GM19193 (cell line): ENCODE data around the gene GOLGA2.

Experiments
- POLR2A ChIP-seq: IDR thresholded peaks from 4 replicates; pipeline ENCODE4 v1.6.1; 2011; ENCODE audit not compliant: insufficient read depth, insufficient read length; ENCODE audit errors: extremely low read depth

Gene GOLGA2

GRCh38 chr9:128254362-128254761 lies 21.4 kb downstream of the GOLGA2 start:
- no peak for TF ChIP-seq POLR2A

DNA sequence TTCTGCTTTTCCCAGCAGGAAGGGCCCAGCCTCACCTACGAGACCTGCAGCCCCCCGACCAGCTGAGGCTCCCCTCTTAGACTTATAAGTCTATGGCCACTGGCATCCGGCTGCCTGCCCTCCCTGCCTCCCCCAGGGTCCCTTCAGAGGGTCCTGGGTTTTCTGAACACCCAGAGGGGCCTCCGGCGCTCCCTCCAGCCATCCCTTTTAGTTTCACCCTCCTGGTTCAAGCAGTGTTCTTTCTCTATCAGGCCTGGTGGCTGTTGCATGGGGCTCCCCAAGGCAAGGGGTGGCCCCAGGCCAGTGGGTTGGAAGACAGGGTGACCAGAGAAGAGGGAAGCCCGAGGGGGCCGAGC lies 21.8 kb downstream of the GOLGA2 start:
- TF ChIP-seq POLR2A, result no peak

DNA sequence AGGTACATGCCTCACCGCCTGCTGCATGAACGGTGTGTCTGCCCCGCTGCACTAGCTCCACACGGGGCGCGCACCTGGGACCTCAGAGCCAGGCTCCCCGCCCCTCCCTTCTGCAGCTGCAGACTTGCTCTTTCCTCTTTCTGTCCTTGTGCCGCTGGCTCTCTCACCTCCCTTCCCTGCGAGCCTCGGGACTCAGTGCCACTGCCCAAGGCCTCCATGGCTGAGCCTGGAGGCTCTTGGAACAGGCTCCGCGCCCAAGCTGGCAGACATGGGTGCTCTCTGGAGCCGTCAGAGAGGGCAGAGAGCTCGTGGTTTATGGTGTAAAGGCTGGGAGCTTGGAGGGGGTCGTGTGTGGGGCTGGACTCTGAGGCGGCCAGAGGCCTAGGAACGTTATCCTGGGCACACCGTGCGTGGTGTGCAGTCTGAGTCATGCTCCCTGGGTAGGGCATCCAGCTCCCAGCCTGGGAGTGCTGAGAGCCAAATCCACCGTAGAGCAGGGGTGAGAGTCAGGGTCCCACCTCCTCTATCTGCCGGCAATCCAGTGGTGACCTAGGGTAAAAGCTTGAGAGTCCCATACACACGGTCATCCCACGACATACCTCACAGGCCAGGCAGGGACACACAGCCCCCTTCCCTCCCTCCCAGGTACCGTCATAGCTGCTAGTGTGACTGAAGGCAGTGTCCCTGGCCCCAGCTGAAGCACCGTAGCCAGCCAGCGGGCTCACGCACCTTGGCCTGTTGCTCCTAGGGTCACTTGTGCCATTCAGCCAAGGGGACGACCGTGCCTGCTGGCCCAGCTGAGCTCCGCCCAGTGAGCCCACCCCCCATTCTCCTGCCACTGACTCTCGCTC lies 22.4 kb downstream of the GOLGA2 start:
- no peak for TF ChIP-seq POLR2A

GRCh38 chr9:128252317-128253139 lies 23.3 kb downstream of the GOLGA2 start:
- TF ChIP-seq POLR2A, result no peak

DNA sequence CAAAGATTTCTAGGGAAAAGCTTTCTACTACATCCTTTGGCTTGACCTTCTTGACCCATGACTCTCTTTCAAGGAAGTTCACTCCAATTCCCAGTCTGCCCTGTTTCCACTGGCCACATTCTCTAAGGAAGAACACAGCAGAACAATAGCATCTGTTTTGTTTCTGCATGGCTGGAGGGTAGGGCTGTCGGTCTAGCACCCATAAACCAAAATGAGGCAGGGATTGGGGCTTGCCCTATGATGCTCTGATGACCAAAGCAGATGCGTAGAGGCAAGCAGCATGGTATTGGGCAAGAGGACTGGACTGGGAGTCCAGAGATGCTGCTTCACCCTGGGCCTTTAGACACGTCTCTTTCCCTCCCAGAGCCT lies 24.1 kb downstream of the GOLGA2 start:
- TF ChIP-seq POLR2A, result no peak

DNA sequence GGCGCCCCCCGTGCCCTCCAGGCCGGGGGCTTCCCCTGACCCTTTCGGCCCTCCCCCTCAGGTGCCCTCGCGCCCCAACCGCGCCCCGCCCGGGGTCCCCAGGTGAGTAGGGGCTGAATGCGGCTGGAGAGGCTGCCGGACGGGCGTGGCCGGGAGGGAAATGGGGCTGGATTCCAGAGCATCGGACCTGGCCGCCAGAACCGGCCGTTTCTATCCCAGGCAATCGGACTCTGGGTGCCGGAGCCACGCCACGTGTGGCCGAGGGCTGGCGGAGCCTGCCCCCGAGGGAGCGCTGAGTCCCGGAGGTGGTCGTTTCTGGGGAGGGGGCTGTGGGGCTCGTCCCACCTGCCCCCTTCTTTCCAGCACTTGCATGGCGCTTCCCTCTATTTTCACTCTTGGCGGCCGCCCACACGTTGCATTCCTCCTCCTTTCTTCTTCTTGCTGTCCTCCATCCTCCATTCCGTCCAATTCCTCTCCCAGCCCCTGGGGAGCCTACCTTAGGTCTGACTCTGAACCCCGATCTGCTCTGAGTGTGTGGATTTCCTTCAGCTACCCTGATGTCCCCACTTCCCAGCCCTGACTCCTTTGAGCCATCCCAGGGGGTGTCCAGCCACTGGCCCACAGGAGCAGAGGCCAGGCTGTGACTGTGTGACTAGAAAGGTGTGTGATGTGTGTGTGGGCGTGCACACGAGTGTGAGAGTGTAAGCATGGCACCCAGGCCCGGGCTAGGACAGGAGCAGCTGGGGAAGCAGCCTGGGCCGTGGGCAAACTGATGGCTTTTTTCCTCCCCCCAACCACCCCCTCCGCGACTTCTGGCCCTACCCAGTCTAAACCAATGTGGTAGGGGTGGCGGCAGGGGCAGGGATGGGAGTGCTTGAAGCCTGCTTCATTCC lies 24.7 kb downstream of the GOLGA2 start:
- TF ChIP-seq POLR2A, result no peak

- no peak for TF ChIP-seq POLR2A
Measured at GRCh38 chr9:128249908-128250838, 25.6 kb downstream of the GOLGA2 start.

DNA sequence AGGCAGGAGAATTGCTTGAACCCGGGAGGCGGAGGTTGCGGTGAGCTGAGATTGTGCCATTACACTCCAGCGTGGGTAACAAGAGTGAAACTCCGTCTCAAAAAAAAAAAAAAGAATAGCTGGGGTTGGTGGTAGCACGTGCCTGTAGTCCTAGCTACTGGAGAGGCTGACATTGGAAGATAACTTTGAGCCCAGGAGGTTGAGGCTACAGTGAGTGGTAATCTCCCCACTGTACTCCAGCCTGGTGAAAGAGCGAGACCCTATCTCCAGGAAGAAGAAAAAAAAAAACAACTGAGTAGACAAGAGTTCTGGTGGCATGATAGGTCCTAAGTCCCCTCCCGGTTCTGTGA lies 26.3 kb downstream of the GOLGA2 start:
- no peak for TF ChIP-seq POLR2A

DNA sequence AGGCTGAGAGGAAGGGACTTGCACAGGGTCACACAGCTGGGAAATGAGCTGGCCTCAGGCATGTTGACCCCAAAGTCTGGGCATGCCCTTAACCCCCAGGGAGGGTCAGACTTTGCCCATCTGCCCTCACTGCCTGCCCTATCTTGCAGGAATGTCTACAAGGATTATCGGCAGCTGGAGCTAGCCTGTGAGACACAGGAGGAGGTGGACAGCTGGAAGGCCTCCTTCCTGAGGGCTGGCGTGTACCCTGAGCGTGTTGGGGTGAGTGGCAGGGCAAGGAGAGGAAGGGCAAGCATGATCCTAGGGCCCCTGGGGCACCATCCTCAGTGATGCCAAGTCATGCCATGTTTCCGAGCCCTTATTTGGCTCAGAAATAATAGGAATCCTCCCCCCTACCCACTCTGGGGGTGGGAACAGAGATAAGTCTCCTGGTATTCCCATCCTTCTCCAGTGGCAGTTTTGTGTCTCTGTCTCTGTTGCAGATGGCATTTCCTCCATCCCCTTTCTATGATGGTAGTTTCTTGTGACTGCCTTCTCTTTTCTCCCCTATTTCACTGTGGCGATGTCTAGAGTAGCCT lies 28.5 kb downstream of the GOLGA2 start:
- no peak for TF ChIP-seq POLR2A

GRCh38 chr9:128246471-128246870 lies 29.3 kb downstream of the GOLGA2 start:
- no peak for TF ChIP-seq POLR2A

DNA sequence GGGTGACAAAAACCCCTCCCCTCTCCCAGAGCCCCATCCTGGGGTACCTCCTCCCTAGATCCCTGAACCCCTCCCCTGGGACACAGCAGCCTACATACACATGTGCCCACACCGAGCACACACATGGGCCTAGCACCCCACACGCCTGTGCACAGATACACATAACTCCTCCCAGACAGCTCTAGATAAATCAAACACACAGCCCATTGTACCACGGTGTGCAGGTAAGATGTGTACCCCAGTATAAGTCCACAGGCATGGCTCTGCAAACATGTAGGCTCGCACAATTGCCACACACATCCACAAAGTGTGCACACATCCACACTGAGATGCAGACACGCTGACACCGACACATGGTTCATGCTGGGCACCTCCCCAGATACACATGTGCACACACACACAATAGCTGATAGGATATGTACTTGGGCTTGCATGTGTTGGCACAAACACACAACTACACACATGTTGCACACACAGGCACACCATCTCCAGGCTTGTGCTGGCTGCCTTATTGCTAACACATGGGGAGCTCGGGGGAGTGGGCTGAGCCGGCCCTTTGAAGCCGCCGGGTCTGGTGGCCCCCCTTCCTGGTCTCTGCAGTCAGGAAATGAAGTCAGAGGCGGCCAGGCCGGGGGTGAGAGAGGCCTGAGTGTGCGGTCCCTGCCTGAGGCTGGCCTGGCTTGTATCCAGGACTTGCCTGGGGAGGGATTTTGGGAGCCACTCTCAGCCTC lies 30.2 kb downstream of the GOLGA2 start:
- no peak for TF ChIP-seq POLR2A

DNA sequence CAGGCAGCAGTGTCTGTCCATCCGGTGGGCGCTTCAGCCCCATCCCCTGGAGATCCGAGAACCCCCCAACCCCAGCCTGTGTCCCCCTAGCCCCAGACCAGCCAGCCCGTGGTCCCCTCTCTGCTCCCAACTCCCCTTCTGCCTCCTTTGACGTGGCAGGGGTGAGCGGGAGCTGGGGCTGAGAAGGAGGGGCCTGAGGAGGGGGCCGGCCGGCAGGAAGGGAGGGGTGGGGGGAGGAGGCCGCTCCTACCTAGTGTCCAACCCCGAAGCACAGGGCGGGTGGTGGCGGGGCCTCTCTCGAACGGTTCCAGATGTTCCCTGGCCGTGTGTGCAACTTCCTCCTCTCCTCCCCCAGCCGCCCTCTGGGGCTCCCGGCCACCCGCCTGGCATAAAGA lies 31.0 kb downstream of the GOLGA2 start:
- no peak for TF ChIP-seq POLR2A
